ENCODE measurements around the gene MYZAP. TPM values are rescaled to one million over a fixed set of nuclear protein-coding genes. Genes with fewer than 3 reads are reported as not detected.

The MYZAP gene
- total and polyA plus RNA-seq, 2 of the 8 experiments (the other 6 are each of a cell fraction or from before 2014, with no cell fraction given): 0.41 to 0.65 TPM

- TF ChIP-seq CTCF (IDR thresholded peaks at IDR 0.05; ENCODE audit: control extremely low read depth in 1 of 3, insufficient read depth in 1 of 3, low read depth in 1 of 3, low read length in 3 of 3): no peak
- TF ChIP-seq CBX8 (IDR thresholded peaks at IDR 0.05; ENCODE audit: borderline replicate concordance, low read depth, low read length): no peak
Observed at GRCh38 chr15:57570340-57570739, 21.4 kb upstream of the MYZAP start (continued).

Data from H1 (cell line).